NT2/D1 (cell line): Measurements from ENCODE around the gene PHACTR4.
"Not testable (repeated sequence)": the region's sequence is repeated elsewhere in the genome, so short reads cannot be mapped to it uniquely, and the experiment has no call there.

Source experiments
- YY1 ChIP-seq: IDR thresholded peaks from 2 replicates; pipeline ENCODE4 v1.6.1; 2011; ENCODE audit not compliant: insufficient read length, insufficient read depth
- ZNF274 ChIP-seq: IDR thresholded peaks from 2 replicates; pipeline ENCODE4 v1.6.1; 2011; ENCODE audit warnings: mild to moderate bottlenecking, low read depth, low read length

DNA sequence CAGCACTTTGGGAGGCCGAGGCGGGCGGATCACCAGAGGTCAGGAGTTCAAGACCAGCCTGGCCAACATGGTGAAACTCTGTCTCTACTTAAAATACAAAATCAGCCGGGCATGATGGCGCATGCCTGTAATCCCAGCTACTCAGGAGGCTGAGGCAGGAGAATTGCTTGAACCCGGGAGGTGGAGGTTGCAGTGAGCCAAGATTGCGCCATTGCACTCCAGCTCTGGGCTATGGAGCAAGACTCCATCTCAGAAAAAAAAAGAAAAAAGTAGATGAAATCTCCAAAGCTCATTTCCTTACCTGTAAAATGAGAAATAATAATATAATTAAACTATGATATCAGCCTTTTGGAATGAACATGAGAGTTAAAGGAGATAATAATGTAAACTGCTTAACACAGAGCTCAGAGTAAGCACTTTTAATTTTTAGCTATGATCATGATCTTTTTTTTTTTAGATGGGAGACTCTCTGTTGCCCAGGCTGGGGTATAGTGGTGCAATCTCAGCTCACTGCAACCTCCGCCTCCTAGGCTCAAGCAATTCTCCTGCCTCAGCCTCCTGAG is 16.2 kb upstream of the PHACTR4 start:
- TF ChIP-seq ZNF274, YY1: not testable (repeated sequence)
